Natural killer cell (primary cell): Measurements from ENCODE around the gene AMIGO2. TPM values are rescaled to one million over a fixed set of nuclear protein-coding genes. Genes with fewer than 3 reads are reported as not detected.
A peak's percentile ranks its signal among the peaks of the same experiment; 100 is the strongest.

ENCODE experiments used
- ATAC-seq, 3 donors: fragments of 150-1000 bp in 2 of 3; fragments of 200-7000 bp in 1 of 3; cut with Tn5 transposase; 1 replicate in 1 of 3; 2 replicates in 2 of 3; pipeline ENCODE4 v1.10.0; 2021; ENCODE audit warnings: mild to moderate bottlenecking in 2 of 3, moderate library complexity in 2 of 3
- DNase-seq, 2 donors: peaks; one replicate each; pipeline versions ENCODE4 v3.0.0 to v3.0.0-alpha.2; 2013 to 2021; ENCODE audit warnings: mixed read lengths in 1 of 2
- H3K27ac ChIP-seq: one replicate; pipeline ENCODE4 v1.5.1; 2013; ENCODE audit warnings: mild to moderate bottlenecking, low read length
- H3K27me3 ChIP-seq: one replicate; pipeline ENCODE4 v1.6.1; 2013; ENCODE audit warnings: low read length; ENCODE audit not compliant: control insufficient read depth, insufficient read depth
- H3K36me3 ChIP-seq: one replicate; pipeline ENCODE4 v1.6.1; 2013; ENCODE audit warnings: low read length; ENCODE audit not compliant: control insufficient read depth, insufficient read depth
- H3K4me1 ChIP-seq: one replicate; pipeline ENCODE4 v1.6.1; 2013; ENCODE audit warnings: low read length; ENCODE audit not compliant: control insufficient read depth, insufficient read depth
- H3K4me3 ChIP-seq: one replicate; pipeline ENCODE4 v1.5.1; 2013; ENCODE audit warnings: low read length
- H3K9me3 ChIP-seq: one replicate; pipeline ENCODE4 v1.6.1; 2013; ENCODE audit warnings: low read length; ENCODE audit not compliant: control insufficient read depth, insufficient read depth
- H3K27ac Mint-ChIP-seq, 2 donors: one replicate each; pipeline ENCODE4 v1.8.0; 2022; ENCODE audit warnings: mild to moderate bottlenecking in 2 of 2, mixed read lengths in 2 of 2, moderate library complexity in 1 of 2
- H3K27me3 Mint-ChIP-seq, 2 donors: one replicate each; pipeline ENCODE4 v1.8.0; 2022; ENCODE audit warnings: low read depth in 2 of 2, mixed read lengths in 2 of 2
- H3K36me3 Mint-ChIP-seq: one replicate; pipeline ENCODE4 v1.8.0; 2022; ENCODE audit warnings: mixed read lengths
- H3K4me1 Mint-ChIP-seq, 2 donors: one replicate each; pipeline ENCODE4 v1.8.0; 2022; ENCODE audit warnings: mixed read lengths in 2 of 2
- H3K4me3 Mint-ChIP-seq: one replicate; pipeline ENCODE4 v1.8.0; 2022; ENCODE audit warnings: mild to moderate bottlenecking, moderate library complexity, mixed read lengths
- H3K9me3 Mint-ChIP-seq, 2 donors: one replicate each; pipeline ENCODE4 v1.8.0; 2022; ENCODE audit warnings: mixed read lengths in 2 of 2
- CTCF ChIP-seq: fragments of 200-600 bp; IDR thresholded peaks from one replicate; pipeline ENCODE4 v1.8.0; 2022; ENCODE audit warnings: antibody characterized with exemption
- WGBS: methylation state at CpG from one replicate; pipeline ENCODE4 v1.1.7; 2013; ENCODE audit warnings: missing lambda C conversion rate; ENCODE audit not compliant: insufficient coverage; 5-methylcytosine and 5-hydroxymethylcytosine counted together
- intact Hi-C: fragments of 100-400 bp; cut with micrococcal nuclease; formaldehyde crosslinking; loops from one replicate; pipeline ENCODE4 v1.14.2; 2022
- total RNA-seq, 4 donors: library from RNA; stranded (reverse); fragments of 120-200 nt in 1 of 4; gene quantifications; one replicate each; pipeline versions ENCODE4 v1.2.3 to v1.2.4, GENCODE V29; 2013 to 2022

Gene AMIGO2
- total RNA-seq, 3 donors from 2014 or later (not counting 1 experiment from before 2014, with no cell fraction given): 8.0 to 9.9 (median 8.1) TPM

- H3K4me1 Mint-ChIP-seq: no peaks in the 10 kb centered on the region
- Histone ChIP-seq H3K9me3 (no peaks in the 10 kb centered on the region), H3K36me3 (no peaks in the 10 kb centered on the region), H3K27me3 (no peaks in the 10 kb centered on the region), H3K4me1 (no peaks in the 10 kb centered on the region), H3K27ac (no peak overlapping the region), H3K4me3 (no peak overlapping the region)
- 58% methylated on average over 1 of the region's 2 CpGs for WGBS
- H3K4me3 Mint-ChIP-seq: no peak overlapping the region
- intact Hi-C loops: loop anchor here (5.0 kb wide), 1 partner anchor 607 kb away; no protein-coding TSS in a partner anchor
- DNase-seq: no peak
- TF ChIP-seq CTCF: no peak
- peak in 2 of 3 donors; percentile 29 to 33 for ATAC-seq
- H3K27ac Mint-ChIP-seq: peak overlapping the region in 1 of 2 donors; percentile 29
- H3K36me3 Mint-ChIP-seq: no peaks in the 10 kb centered on the region
- no peaks in the 10 kb centered on the region for H3K9me3 Mint-ChIP-seq
- H3K27me3 Mint-ChIP-seq: peaks cover 13 to 16% of the 10 kb centered on the region in 2 donors
These were observed 49.9 kb downstream of the AMIGO2 start for GRCh38 chr12:47029903-47030302.

GRCh38 chr12:47028981-47029708 is 50.6 kb downstream of the AMIGO2 start:
- Mint-ChIP-seq H3K27me3 (peaks cover 13 to 16% of the 10 kb centered on the region in 2 donors), H3K4me1 (no peaks in the 10 kb centered on the region), H3K4me3 (no peak overlapping the region), H3K9me3 (no peaks in the 10 kb centered on the region), H3K36me3 (no peaks in the 10 kb centered on the region), H3K27ac (no peak overlapping the region)
- TF ChIP-seq CTCF: no peak
- Histone ChIP-seq H3K36me3 (no peaks in the 10 kb centered on the region), H3K27ac (no peak overlapping the region), H3K4me3 (no peak overlapping the region), H3K4me1 (no peaks in the 10 kb centered on the region), H3K27me3 (no peaks in the 10 kb centered on the region), H3K9me3 (no peaks in the 10 kb centered on the region)
- DNase-seq: no peak
- no peak for ATAC-seq
- intact Hi-C loops: no loop called here
- 64% methylated on average over 3 of the region's 4 CpGs for WGBS

GRCh38 chr12:47028186-47028585 is 51.6 kb downstream of the AMIGO2 start:
- Mint-ChIP-seq H3K9me3 (no peaks in the 10 kb centered on the region), H3K4me1 (no peaks in the 10 kb centered on the region), H3K27me3 (peaks cover 16 to 20% of the 10 kb centered on the region in 2 donors), H3K27ac (no peak overlapping the region), H3K36me3 (no peaks in the 10 kb centered on the region), H3K4me3 (no peak overlapping the region)
- H3K27ac ChIP-seq: no peak overlapping the region
- 95% methylated on average over 2 of the region's 5 CpGs for WGBS
- TF ChIP-seq CTCF: no peak
- H3K4me1 ChIP-seq: no peaks in the 10 kb centered on the region
- H3K36me3 ChIP-seq: no peaks in the 10 kb centered on the region
- DNase-seq (no peak), ATAC-seq (no peak)
- no peaks in the 10 kb centered on the region for H3K27me3 ChIP-seq
- intact Hi-C loops: no loop called here
- H3K9me3 ChIP-seq: no peaks in the 10 kb centered on the region
- H3K4me3 ChIP-seq: no peak overlapping the region

Other genes starting within 250 kb of the AMIGO2 start
- gene PCED1B, start 338 bp downstream of the AMIGO2 start, total RNA-seq: 10 to 100 TPM; 30.2 to 35.9 (median 33.3) TPM